Ishikawa (cell line): ENCODE measurements around the gene CNN2.

ENCODE experiments used
- CEBPB ChIP-seq: IDR thresholded peaks from 2 replicates; pipeline ENCODE4 v1.6.1; 2012
- CREB1 ChIP-seq: IDR thresholded peaks from 2 replicates; pipeline ENCODE4 v1.6.1; 2012; ENCODE audit warnings: low read depth
- EGR1 ChIP-seq: IDR thresholded peaks from 2 replicates; pipeline ENCODE4 v1.6.1; 2012
- EP300 ChIP-seq: IDR thresholded peaks from 2 replicates; pipeline ENCODE4 v1.6.1; 2012; ENCODE audit warnings: borderline replicate concordance
- FOXM1 ChIP-seq: IDR thresholded peaks from 2 replicates; pipeline ENCODE4 v1.6.1; 2012; ENCODE audit warnings: low read depth, borderline replicate concordance
- MAX ChIP-seq: IDR thresholded peaks from 2 replicates; pipeline ENCODE4 v1.6.1; 2012
- NFIC ChIP-seq: IDR thresholded peaks from 2 replicates; pipeline ENCODE4 v1.6.1; 2012
- RAD21 ChIP-seq: IDR thresholded peaks from 2 replicates; pipeline ENCODE4 v1.6.1; 2012; ENCODE audit warnings: low read depth
- REST ChIP-seq: IDR thresholded peaks from 2 replicates; pipeline ENCODE4 v1.6.1; 2012; ENCODE audit warnings: low read depth, mild to moderate bottlenecking
- TAF1 ChIP-seq: IDR thresholded peaks from 2 replicates; pipeline ENCODE4 v1.6.1; 2012; ENCODE audit warnings: low read depth, mild to moderate bottlenecking
- TCF12 ChIP-seq: IDR thresholded peaks from 2 replicates; pipeline ENCODE4 v1.6.1; 2012; ENCODE audit warnings: low read depth
- TEAD4 ChIP-seq: IDR thresholded peaks from 2 replicates; pipeline ENCODE4 v1.6.1; 2012
- USF1 ChIP-seq: IDR thresholded peaks from 2 replicates; pipeline ENCODE4 v1.6.1; 2012
- YY1 ChIP-seq: IDR thresholded peaks from 2 replicates; pipeline ENCODE4 v1.6.1; 2012; ENCODE audit warnings: low read depth
- ZBTB7A ChIP-seq: IDR thresholded peaks from 2 replicates; pipeline ENCODE4 v1.6.1; 2012; ENCODE audit warnings: low read depth

CNN2 gene

GRCh38 chr19:1027650-1028061 lies 1.2 kb downstream of the CNN2 start:
- no peak for TF ChIP-seq FOXM1
- TF ChIP-seq TEAD4 = no peak
- no peak for TF ChIP-seq REST
- TF ChIP-seq ZBTB7A = no peak
- TF ChIP-seq EGR1 = no peak
- no peak for TF ChIP-seq EP300
- no peak for TF ChIP-seq RAD21
- TF ChIP-seq YY1 = no peak
- no peak for TF ChIP-seq USF1
- TF ChIP-seq NFIC = no peak
- no peak for TF ChIP-seq CEBPB
- peak; percentile 6; the same call in 1 of the 2 replicates for TF ChIP-seq TCF12
- peak; percentile 1; the same call in 1 of the 2 replicates for TF ChIP-seq MAX
- TF ChIP-seq TAF1 = no peak
- TF ChIP-seq CREB1 = no peak

GRCh38 chr19:1028062-1028926 lies 1.9 kb downstream of the CNN2 start:
- TF ChIP-seq CEBPB = no peak; the same call in 1 of the 2 replicates
- 0 out of 2 replicates have a peak, but pooled peaks have one; percentile 33 for TF ChIP-seq YY1
- peak; percentile 18; the same call in 1 of the 2 replicates for TF ChIP-seq NFIC
- TF ChIP-seq USF1 = no peak
- no peak for TF ChIP-seq REST
- peak; percentile 68 for TF ChIP-seq EP300
- no peak for TF ChIP-seq FOXM1
- peak; percentile 13; the same call in 1 of the 2 replicates for TF ChIP-seq MAX
- TF ChIP-seq RAD21 = no peak
- no peak for TF ChIP-seq CREB1
- peak; percentile 92 for TF ChIP-seq TEAD4
- peak; percentile 65 for TF ChIP-seq ZBTB7A
- TF ChIP-seq TAF1 = no peak; the same call in 1 of the 2 replicates
- TF ChIP-seq TCF12 = peak; percentile 77
- TF ChIP-seq EGR1 = no peak

GRCh38 chr19:1032264-1032867 lies 6.0 kb downstream of the CNN2 start:
- TF ChIP-seq TEAD4 (no peak), TAF1 (no peak), RAD21 (no peak), YY1 (no peak), ZBTB7A (no peak), MAX (no peak), TCF12 (no peak), CREB1 (no peak), REST (no peak), USF1 (no peak), NFIC (no peak), EP300 (no peak), CEBPB (no peak), FOXM1 (no peak), EGR1 (no peak)
